Measurements from ENCODE around the gene PCNT. TPM values are rescaled to one million over a fixed set of nuclear protein-coding genes. Genes with fewer than 3 reads are reported as not detected.

Gene PCNT
- total RNA-seq, 2 donors from 2014 or later: 58.1 to 120 TPM

DNA sequence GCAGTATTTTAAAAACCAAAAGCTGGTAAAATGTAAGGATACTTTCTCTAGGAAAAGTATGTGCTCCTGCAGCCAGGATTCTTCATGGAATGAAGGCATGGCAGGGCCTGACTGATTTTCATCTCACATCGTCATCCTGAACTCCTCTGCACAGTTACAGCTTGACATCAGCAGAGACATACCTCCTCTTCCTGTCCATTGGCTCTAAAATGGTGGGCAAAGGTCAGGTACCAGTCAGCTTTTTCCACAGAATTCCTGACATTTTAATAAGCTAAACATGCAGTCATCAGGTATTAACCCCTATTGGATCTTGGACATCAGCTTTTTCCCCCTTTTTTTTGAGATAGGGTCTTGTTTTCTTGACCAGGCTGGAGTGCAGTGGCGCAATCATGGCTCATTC lies 5.8 kb downstream of the PCNT start:
- Mint-ChIP-seq H3K27ac (no peak overlapping the region), H3K4me1 (ENCODE audit: low read depth in 2 of 2) (peaks cover 13 to 18% of the 10 kb centered on the region in 2 donors), H3K9me3 (no peaks in the 10 kb centered on the region), H3K27me3 (no peaks in the 10 kb centered on the region), H3K36me3 (peaks cover 17% of the 10 kb centered on the region), H3K4me3 (no peak overlapping the region)
- ATAC-seq: no peak
- DNase-seq (ENCODE audit: low spot score): no peak

DNA sequence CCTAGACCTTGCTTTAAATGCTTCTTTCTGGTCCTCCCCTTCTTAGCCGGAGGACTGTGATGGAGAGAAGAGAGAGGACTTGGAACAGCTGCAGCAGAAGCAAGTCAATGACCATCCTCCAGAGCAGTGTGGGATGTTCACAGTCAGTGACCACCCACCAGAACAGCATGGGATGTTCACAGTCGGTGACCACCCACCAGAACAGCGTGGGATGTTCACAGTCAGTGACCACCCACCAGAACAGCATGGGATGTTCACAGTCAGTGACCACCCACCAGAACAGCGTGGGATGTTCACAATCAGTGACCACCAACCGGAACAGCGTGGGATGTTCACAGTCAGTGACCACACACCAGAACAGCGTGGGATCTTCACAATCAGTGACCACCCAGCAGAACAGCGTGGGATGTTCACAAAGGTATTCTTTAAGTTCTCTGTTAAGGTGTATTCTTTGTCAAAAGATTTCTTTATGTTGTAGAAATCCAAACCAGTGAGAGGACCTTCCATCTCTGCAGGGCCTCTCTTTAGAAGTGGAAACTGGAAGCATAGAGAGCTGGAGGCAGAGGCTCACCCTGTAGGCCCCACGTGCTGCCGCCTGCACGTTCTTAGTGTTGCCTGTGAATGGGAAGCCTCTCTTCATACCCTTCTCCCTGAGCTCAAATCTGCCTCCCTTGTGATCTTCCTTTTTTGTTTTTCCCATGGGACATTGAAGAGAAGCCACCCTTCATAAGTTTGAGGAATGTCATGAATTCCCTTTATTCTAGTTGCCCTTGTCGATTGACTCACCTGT lies 10.6 kb downstream of the PCNT start:
- Mint-ChIP-seq H3K36me3 (peaks cover 29% of the 10 kb centered on the region), H3K9me3 (no peaks in the 10 kb centered on the region), H3K27ac (no peak overlapping the region), H3K27me3 (no peaks in the 10 kb centered on the region), H3K4me3 (no peak overlapping the region), H3K4me1 (ENCODE audit: low read depth in 2 of 2) (peaks cover 6% of the 10 kb centered on the region in 2 donors)
- DNase-seq (ENCODE audit: low spot score) (no peak), ATAC-seq (no peak)

DNA sequence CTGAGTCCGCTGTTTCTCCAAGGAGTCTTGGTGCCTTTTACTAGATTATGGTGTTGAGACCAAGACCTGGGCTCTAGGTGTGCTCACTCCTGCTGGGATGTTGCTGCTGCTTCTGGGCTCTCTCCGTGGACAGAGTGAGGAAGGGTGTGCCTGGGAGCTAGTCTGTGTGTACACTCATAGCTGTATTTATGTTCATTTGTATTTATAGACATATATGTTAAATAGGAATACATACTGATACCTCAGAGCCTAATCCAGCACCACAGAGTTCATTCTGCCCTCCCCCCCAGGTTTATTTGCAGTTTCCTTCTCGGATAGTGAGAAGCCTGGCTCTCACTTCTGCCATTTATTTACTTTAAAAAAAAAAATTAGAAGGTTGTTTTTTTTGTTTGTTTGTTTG lies 12.6 kb downstream of the PCNT start:
- Mint-ChIP-seq H3K27ac (no peak overlapping the region), H3K4me3 (no peak overlapping the region), H3K27me3 (no peaks in the 10 kb centered on the region), H3K9me3 (no peaks in the 10 kb centered on the region), H3K4me1 (ENCODE audit: low read depth in 2 of 2) (peaks cover 6 to 7% of the 10 kb centered on the region in 2 donors), H3K36me3 (peaks cover 32% of the 10 kb centered on the region)
- ATAC-seq (no peak), DNase-seq (ENCODE audit: low spot score) (no peak)

DNA sequence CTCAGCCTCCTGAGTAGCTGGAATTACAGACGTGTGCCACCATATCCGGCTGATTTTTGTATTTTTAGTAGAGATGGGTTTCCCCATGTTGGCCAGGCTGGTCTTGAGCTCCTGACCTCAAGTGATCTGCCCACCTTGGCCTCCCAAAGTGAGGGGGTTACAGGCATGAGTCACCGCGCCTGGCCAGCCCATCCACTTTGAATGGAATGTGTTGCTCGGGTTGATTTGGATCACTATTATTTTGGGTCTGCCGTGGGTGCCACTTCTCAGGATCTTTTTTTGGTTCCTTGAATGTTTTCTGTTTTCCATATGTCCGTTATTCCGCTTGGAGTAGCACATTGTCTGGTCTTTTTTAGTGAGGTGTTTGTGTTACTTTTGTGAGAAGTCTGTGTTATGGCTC lies 17.0 kb downstream of the PCNT start:
- Mint-ChIP-seq H3K4me1 (ENCODE audit: low read depth in 2 of 2) (peaks cover 7 to 11% of the 10 kb centered on the region in 2 donors), H3K9me3 (no peaks in the 10 kb centered on the region), H3K27me3 (no peaks in the 10 kb centered on the region), H3K27ac (no peak overlapping the region), H3K36me3 (peaks cover 33% of the 10 kb centered on the region), H3K4me3 (no peak overlapping the region)
- DNase-seq (ENCODE audit: low spot score): no peak
- no peak for ATAC-seq

DNA sequence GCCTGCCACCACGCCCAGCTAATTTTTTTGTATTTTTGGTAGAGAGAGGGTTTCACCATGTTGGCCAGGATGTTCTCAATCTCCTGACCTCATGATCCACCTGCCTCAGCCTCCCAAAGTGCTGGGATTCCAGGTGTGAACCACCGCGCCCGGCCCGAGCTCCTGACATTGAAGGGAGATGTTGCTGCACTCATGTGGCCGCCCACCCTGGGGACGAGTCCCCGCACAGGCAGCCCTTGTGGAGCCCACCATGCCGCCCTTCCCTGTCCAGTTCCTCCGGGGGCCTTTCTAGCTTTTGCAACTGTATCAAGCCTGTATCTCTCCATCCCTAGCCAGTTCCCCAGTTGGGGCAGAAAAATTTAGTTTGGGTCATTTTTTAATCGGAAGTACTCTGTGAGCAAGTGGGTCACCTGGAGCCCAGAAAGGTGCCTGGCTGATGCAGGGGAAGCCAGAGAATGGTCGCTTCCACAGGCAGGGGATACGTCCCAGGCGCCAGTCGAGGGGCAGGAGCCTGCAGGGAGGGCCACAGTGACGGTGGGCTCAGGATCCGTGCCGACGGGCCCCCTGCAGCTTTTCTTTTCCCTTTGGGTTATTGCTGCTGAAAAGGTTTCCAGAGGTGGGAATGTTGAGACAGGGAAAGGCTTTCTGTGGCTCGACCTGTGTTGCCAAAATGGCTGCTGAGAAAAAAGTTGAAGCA lies 20.4 kb downstream of the PCNT start:
- Mint-ChIP-seq H3K36me3 (peaks cover 19% of the 10 kb centered on the region), H3K4me1 (ENCODE audit: low read depth in 2 of 2) (peaks cover 4 to 11% of the 10 kb centered on the region in 2 donors), H3K4me3 (no peak overlapping the region), H3K9me3 (no peaks in the 10 kb centered on the region), H3K27me3 (no peaks in the 10 kb centered on the region), H3K27ac (no peak overlapping the region)
- DNase-seq (ENCODE audit: low spot score) (no peak), ATAC-seq (no peak)

DNA sequence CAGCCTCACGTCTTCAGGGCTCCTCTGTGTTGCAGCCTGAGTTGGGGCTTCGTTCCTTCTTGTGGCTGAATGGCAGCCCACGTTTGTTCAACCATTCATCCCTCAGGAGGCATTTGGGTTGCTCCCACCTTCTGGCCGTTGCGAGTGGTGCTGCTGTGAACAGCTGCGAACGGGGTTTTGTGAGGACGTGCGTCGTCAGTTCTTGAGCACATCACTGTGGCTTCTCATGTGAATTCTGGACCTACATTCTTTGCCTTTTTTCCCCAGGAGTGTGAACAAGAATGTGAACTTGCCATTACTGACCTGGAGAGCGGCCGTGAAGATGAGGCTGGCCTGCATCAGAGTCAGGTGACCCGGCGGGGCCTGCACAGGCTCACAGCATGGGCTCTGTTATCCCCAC lies 21.9 kb downstream of the PCNT start:
- H3K36me3 Mint-ChIP-seq: peaks cover 16% of the 10 kb centered on the region
- H3K9me3 Mint-ChIP-seq: no peaks in the 10 kb centered on the region
- peaks cover 0 to 5% of the 10 kb centered on the region in 2 donors for H3K4me1 Mint-ChIP-seq (ENCODE audit: low read depth in 2 of 2)
- no peaks in the 10 kb centered on the region for H3K27me3 Mint-ChIP-seq
- H3K27ac Mint-ChIP-seq: no peak overlapping the region
- H3K4me3 Mint-ChIP-seq: no peak overlapping the region
- ATAC-seq (no peak), DNase-seq (ENCODE audit: low spot score) (no peak)

DNA sequence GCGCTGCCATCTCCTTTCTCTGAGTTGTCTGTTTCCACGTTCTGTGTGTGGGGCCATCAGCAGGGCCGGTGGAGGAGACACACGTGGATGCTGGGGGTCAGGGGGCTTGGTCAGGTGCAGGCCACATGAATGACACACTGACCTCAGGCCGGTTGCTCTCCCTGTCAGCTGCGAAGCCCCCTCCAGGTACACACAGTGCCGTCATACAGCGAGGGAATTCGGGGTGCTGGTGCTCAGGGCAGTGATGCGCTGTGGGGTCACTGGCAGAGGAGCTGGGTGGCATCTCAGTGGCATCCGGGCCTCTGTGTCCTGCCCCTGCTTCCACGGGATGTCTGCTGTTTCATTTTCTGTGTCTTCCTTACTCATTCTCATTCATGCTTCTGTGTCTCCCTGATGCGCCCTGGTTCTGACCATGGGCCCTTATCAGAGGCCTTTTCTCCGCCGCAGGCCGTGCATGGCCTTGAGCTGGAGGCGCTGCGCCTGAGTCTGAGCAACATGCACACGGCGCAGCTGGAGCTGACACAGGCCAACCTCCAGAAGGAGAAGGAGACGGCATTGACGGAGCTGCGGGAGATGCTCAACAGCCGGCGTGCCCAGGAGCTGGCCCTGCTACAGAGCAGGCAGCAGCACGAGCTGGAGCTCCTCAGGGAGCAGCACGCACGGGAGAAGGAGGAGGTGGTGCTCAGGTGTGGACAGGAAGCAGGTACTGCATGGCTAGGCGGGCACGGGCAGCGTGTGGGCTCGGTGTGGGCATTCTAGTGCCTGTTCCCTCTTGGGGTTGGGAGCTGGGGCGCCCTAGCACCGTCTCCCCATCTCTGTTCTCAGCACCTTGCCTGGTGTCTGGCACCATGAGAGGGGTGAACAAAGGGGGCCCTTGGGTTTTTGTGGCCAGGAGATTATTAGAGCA lies 22.6 kb downstream of the PCNT start:
- Mint-ChIP-seq H3K4me3 (no peak overlapping the region), H3K4me1 (ENCODE audit: low read depth in 2 of 2) (peaks cover 0 to 5% of the 10 kb centered on the region in 2 donors), H3K9me3 (no peaks in the 10 kb centered on the region), H3K27ac (no peak overlapping the region), H3K27me3 (no peaks in the 10 kb centered on the region), H3K36me3 (peaks cover 16% of the 10 kb centered on the region)
- ATAC-seq (no peak), DNase-seq (ENCODE audit: low spot score) (no peak)

DNA sequence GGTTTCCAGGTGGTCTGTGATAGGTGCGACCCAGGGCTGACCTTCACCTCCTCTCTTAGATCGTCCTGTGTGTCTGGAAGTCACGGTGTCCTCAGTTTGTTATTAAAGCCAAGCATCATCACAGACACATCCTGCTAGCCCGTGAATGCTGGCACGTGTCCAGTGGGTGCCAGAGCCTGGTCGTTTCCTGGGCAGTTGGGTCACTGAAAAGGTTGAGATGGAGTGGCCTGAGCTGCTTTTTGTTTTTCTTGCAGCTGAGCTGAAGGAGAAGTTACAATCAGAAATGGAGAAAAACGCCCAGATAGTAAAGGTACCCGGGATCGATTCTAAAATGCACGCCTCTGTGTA lies 23.2 kb downstream of the PCNT start:
- DNase-seq (ENCODE audit: low spot score) (no peak), ATAC-seq (no peak)
- no peaks in the 10 kb centered on the region for H3K9me3 Mint-ChIP-seq
- no peak overlapping the region for H3K27ac Mint-ChIP-seq
- no peak overlapping the region for H3K4me3 Mint-ChIP-seq
- H3K36me3 Mint-ChIP-seq: peaks cover 16% of the 10 kb centered on the region
- no peaks in the 10 kb centered on the region for H3K27me3 Mint-ChIP-seq
- H3K4me1 Mint-ChIP-seq (ENCODE audit: low read depth in 2 of 2): peaks cover 0 to 5% of the 10 kb centered on the region in 2 donors

DNA sequence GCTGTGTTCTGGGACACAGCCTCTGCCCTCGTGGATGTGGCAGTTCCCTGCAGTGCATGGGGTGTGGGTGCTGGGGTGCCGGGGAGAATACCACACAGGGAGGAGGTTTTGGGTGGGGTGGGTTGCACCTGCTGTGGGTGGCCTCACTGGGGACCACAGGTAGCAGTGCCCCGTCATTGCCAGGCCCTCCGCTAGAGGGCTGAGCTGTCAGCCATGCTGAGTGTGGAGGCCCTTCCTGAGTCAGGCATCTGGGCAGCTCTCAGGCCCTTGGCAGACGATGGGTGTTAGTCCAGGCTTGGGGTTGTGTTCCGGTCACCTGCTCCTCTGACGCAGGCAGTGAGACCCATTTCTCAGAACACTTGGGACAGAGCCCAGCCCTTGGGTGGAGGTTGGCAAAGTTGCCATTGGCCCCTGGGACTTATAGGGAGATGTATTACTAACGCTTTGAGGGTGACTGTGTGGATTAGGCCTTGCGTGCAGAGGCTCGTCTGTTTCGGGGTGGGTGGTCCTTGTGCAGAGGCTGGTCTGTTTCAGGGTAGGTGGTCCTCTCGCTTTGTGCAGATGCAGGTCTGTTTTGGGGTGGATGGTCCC lies 23.9 kb downstream of the PCNT start:
- Mint-ChIP-seq H3K4me1 (ENCODE audit: low read depth in 2 of 2) (peaks cover 0 to 5% of the 10 kb centered on the region in 2 donors), H3K27me3 (no peaks in the 10 kb centered on the region), H3K27ac (no peak overlapping the region), H3K4me3 (no peak overlapping the region), H3K9me3 (no peaks in the 10 kb centered on the region), H3K36me3 (peaks cover 16% of the 10 kb centered on the region)
- DNase-seq (ENCODE audit: low spot score): no peak
- ATAC-seq: no peak

DNA sequence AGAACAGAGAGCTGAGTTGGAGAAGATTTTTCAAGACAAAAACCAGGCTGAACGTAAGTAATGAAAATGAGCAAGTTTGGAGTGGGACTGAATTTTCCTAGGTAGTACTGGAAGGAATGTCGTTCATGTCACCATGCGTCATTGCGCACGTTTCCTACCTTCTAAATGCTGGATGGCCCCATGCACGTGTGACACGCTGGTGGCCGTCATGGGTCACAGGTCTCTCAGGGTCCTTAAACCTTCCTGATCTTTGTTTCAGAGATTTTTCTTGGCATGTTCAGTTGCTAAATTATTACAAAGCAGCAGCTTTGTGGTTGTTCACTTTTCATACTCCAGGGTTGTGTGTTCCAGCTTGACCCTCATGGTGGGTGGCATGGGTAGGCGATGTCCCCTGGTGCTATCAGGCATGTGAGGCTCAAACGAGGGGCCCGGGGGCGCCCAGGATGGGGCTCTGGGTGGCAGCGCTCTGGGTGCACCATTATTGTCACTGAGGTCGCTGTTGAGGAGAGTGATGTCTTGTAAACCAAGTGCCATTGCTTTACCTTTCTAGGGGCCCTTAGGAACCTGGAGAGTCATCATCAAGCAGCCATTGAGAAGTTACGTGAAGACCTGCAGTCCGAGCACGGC lies 25.3 kb downstream of the PCNT start:
- Mint-ChIP-seq H3K36me3 (peaks cover 10% of the 10 kb centered on the region), H3K4me1 (ENCODE audit: low read depth in 2 of 2) (no peaks in the 10 kb centered on the region), H3K4me3 (no peak overlapping the region), H3K9me3 (no peaks in the 10 kb centered on the region), H3K27me3 (no peaks in the 10 kb centered on the region), H3K27ac (no peak overlapping the region)
- DNase-seq (ENCODE audit: low spot score): no peak
- ATAC-seq: no peak

DNA sequence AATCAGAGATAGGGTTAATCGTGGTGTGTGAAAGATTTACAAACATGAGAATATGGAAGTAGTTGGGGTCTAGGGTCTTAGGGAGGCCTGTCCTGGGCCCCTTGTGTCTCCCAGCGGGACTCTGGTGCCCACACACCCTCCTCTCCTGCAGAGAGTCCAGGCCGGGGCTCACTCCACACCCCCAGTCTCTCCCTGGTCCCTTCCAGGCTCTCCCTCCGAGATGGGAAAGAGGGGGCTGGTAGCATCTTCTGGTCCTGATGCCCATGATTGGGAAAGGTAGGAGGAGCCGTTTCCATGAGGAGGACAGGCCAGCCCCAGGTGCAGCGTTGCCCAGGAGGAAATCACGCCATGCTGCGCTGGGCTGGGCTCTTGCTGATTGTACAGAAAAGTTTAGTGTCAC lies 26.6 kb downstream of the PCNT start:
- H3K4me3 Mint-ChIP-seq: no peak overlapping the region
- no peaks in the 10 kb centered on the region for H3K27me3 Mint-ChIP-seq
- H3K4me1 Mint-ChIP-seq (ENCODE audit: low read depth in 2 of 2): peaks cover 0 to 3% of the 10 kb centered on the region in 2 donors
- no peaks in the 10 kb centered on the region for H3K9me3 Mint-ChIP-seq
- H3K36me3 Mint-ChIP-seq: peaks cover 10% of the 10 kb centered on the region
- H3K27ac Mint-ChIP-seq: no peak overlapping the region
- no peak for ATAC-seq
- DNase-seq (ENCODE audit: low spot score): no peak

DNA sequence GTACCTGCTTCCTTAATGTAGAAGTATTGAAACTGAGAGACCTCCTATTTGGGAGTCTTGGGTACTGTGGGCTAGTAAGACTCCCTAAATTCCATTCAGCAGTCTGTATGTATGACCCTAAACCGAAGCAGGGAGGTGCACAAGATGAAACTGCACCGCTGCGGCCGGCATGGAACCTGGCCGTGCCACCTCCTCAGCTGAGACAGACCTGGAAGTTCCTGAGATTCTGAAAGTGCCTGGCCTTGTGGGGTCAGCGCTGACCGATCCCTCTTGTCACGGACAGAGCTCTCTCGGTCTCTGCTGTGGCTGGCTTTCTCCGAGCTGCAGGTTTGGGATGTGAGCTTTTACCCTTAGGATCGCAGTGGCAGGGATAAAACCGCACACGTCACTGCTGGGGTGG lies 27.0 kb downstream of the PCNT start:
- DNase-seq (ENCODE audit: low spot score) (no peak), ATAC-seq (no peak)
- no peaks in the 10 kb centered on the region for H3K9me3 Mint-ChIP-seq
- peaks cover 10% of the 10 kb centered on the region for H3K36me3 Mint-ChIP-seq
- no peak overlapping the region for H3K4me3 Mint-ChIP-seq
- H3K27me3 Mint-ChIP-seq: no peaks in the 10 kb centered on the region
- H3K27ac Mint-ChIP-seq: no peak overlapping the region
- peaks cover 0 to 3% of the 10 kb centered on the region in 2 donors for H3K4me1 Mint-ChIP-seq (ENCODE audit: low read depth in 2 of 2)

DNA sequence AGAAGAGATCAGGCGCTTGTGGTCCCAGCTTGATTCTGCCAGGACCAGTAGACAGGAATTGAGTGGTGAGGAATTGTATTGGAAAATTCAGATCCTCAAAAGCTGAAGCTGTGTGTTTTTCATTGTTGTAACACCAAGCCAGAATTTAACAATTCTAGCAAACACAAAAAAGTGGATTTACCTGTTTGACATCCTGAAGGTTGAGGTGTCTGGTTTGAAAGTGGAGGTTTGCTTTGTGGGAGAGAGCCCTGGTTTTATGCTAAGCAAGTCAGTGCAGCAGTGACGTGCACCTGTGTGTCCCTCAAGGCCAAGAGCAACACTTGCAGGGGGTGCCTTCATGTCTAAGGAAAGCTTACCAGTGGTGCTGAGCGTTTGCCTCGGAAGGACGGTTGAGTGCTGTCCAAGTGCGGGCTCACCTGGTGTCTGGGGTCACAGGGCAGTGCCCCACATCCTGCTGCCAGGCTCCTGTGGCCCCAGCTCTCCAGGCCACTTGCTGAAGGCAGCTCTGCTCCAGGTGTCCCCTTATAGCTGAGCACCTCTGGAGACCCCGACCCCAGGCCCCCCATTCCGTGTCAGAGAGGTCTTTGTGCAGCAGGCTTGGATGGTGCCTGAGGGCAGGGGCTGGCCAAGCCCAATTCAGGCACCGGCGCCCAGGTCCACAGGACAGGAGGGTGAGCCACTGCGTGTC lies 27.7 kb downstream of the PCNT start:
- peak in 1 of 2 donors; percentile 50 for ATAC-seq
- no peak for DNase-seq (ENCODE audit: low spot score)
- H3K27ac Mint-ChIP-seq: no peak overlapping the region
- peaks cover 0 to 3% of the 10 kb centered on the region in 2 donors for H3K4me1 Mint-ChIP-seq (ENCODE audit: low read depth in 2 of 2)
- H3K4me3 Mint-ChIP-seq: no peak overlapping the region
- no peaks in the 10 kb centered on the region for H3K27me3 Mint-ChIP-seq
- peaks cover 10% of the 10 kb centered on the region for H3K36me3 Mint-ChIP-seq
- H3K9me3 Mint-ChIP-seq: no peaks in the 10 kb centered on the region
